ENCODE data around the gene TEX38. TPM values are rescaled to one million over a fixed set of nuclear protein-coding genes. Genes with fewer than 3 reads are reported as not detected.

Gene TEX38
- total and polyA plus RNA-seq, 2 of the 13 experiments (the other 11 are each of a cell fraction or from before 2014, with no cell fraction given) = 0.18 TPM; not detected in 1

GRCh38 chr1:46637444-46638083 is 34.1 kb upstream of the TEX38 start:
- intact Hi-C loops (cut with micrococcal nuclease; ENCODE audit: unreplicated experiment) (no loop called here), in situ Hi-C loops (cut with HindIII; ENCODE audit: extremely low pct_ligation_motif_present, low pct_unique_long_range_greater_than_20kb) (no loop called here)
- DNase-seq (ENCODE audit: low spot score) (no peak), ATAC-seq (no peak), FAIRE-seq (no peak)
- no peak overlapping the region for H3K4me3 ChIP-seq (replicated peaks in 1 of 3; ENCODE audit: insufficient read depth in 1 of 3, low read depth in 2 of 3, low read length in 3 of 3)
- no peak overlapping the region for H3K27ac ChIP-seq (ENCODE audit: extremely low read length, insufficient read depth, low read length)
- no TSS peak for BruUV-seq (replicated peaks)
- no peaks in the 10 kb centered on the region for H3K9me3 ChIP-seq (ENCODE audit: low read length)
- H4K20me1 ChIP-seq (ENCODE audit: insufficient read depth, low read length) = no peaks in the 10 kb centered on the region
- H2AFZ ChIP-seq (ENCODE audit: low read length) = no peak overlapping the region
- peaks cover 2 to 24% of the 10 kb centered on the region in 2 experiments; a peak in 3 of 5 replicates for H3K36me3 ChIP-seq (replicated peaks in 1 of 2; ENCODE audit: control insufficient read depth in 1 of 2, insufficient read depth in 2 of 2, low read length in 2 of 2)
- peaks cover 11% of the 10 kb centered on the region for H3K4me1 ChIP-seq (ENCODE audit: insufficient read depth, low read length)
- H3K79me2 ChIP-seq (ENCODE audit: insufficient read depth, low read length) = no peaks in the 10 kb centered on the region
- WGBS (ENCODE audit: low lambda C conversion rate) = 50% methylated on average over 2 of the region's 2 CpGs
- TF ChIP-seq ARNT (IDR thresholded peaks at IDR 0.05) (no peak), KAT8 (CRISPR knock-in tag; IDR thresholded peaks at IDR 0.05) (no peak), ZNF274 (CRISPR knock-in tag; IDR thresholded peaks at IDR 0.05) (no peak), EED (CRISPR knock-in tag; IDR thresholded peaks at IDR 0.05) (no peak), KAT2B (IDR thresholded peaks at IDR 0.05; ENCODE audit: borderline replicate concordance, low read depth, low read length) (no peak), GABPB1 (CRISPR knock-in tag; IDR thresholded peaks at IDR 0.05) (no peak), ZNF678 (CRISPR knock-in tag; IDR thresholded peaks at IDR 0.05) (no peak), ETV6 (CRISPR knock-in tag; conservative IDR thresholded peaks at IDR 0.05) (no peak), SOX13 (IDR thresholded peaks at IDR 0.05) (no peak), SOX13 (CRISPR knock-in tag; conservative IDR thresholded peaks at IDR 0.05 in 1 of 2, IDR thresholded peaks at IDR 0.05 in 1 of 2) (no peak), SP2 (CRISPR knock-in tag; IDR thresholded peaks at IDR 0.05) (no peak)
- TF ChIP-seq, protein P1, sequence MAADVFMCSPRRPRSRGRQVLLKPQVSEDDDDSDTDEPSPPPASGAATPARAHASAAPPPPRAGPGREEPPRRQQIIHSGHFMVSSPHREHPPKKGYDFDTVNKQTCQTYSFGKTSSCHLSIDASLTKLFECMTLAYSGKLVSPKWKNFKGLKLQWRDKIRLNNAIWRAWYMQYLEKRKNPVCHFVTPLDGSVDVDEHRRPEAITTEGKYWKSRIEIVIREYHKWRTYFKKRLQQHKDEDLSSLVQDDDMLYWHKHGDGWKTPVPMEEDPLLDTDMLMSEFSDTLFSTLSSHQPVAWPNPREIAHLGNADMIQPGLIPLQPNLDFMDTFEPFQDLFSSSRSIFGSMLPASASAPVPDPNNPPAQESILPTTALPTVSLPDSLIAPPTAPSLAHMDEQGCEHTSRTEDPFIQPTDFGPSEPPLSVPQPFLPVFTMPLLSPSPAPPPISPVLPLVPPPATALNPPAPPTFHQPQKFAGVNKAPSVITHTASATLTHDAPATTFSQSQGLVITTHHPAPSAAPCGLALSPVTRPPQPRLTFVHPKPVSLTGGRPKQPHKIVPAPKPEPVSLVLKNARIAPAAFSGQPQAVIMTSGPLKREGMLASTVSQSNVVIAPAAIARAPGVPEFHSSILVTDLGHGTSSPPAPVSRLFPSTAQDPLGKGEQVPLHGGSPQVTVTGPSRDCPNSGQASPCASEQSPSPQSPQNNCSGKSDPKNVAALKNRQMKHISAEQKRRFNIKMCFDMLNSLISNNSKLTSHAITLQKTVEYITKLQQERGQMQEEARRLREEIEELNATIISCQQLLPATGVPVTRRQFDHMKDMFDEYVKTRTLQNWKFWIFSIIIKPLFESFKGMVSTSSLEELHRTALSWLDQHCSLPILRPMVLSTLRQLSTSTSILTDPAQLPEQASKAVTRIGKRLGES (CRISPR knock-in tag; IDR thresholded peaks at IDR 0.05; ENCODE audit: borderline replicate concordance) = no peak
- POLR2A ChIA-PET = no interaction called here
- no peak overlapping the region for H3K4me2 ChIP-seq (ENCODE audit: low read depth, low read length)
- no peak overlapping the region for H3K9ac ChIP-seq (ENCODE audit: insufficient read depth, low read depth, low read length)
- H3K27me3 ChIP-seq (ENCODE audit: control insufficient read depth in 1 of 2, insufficient read depth in 2 of 2, low read length in 2 of 2) = no peaks in the 10 kb centered on the region
- CTCF ChIA-PET (ENCODE audit: low intra/inter-chr PET ratio, low total read pairs) = no interaction called here
